A673 (cell line): ENCODE data around the gene DAB2IP. TPM values are rescaled to one million over a fixed set of nuclear protein-coding genes. Genes with fewer than 3 reads are reported as not detected.

Experiments
- BruUV-seq: library from RNA; stranded (reverse); fragments of 400-500 nt; replicated peaks from 2 replicates; lab custom pipeline; 2021; lab: Mats Ljungman, UMichigan
- CTCF ChIA-PET: fragments of 300-600 bp; sonication (Branson Sonifier 250); formaldehyde crosslinking; loops from one replicate; lab custom pipeline; 2022; ENCODE audit warnings: antibody characterized with exemption; lab: Charles Lee
- POLR2A ChIA-PET: fragments of 300-600 bp; sonication (Branson Sonifier 250); formaldehyde crosslinking; loops from one replicate; lab custom pipeline; 2022; ENCODE audit warnings: antibody characterized with exemption; ENCODE audit not compliant: low non-redundant PET; lab: Charles Lee
- DNase-seq: peaks from one replicate; pipeline ENCODE4 v3.0.0-alpha.2; 2015; ENCODE audit warnings: low spot score
- H3K27ac ChIP-seq: fragments of 200-600 bp; sonication (generic); 2 replicates; pipeline ENCODE4 v1.5.1; 2016; ENCODE audit warnings: mixed run types, low read depth, mild to moderate bottlenecking, mixed read lengths, antibody characterized with exemption, low read length; ENCODE audit not compliant: poor library complexity, severe bottlenecking
- H3K27me3 ChIP-seq: fragments of 200-600 bp; sonication (generic); replicated peaks from 2 replicates; pipeline ENCODE4 v1.6.1; 2017; ENCODE audit warnings: mixed run types, low read depth, mild to moderate bottlenecking, mixed read lengths, antibody characterized with exemption, low read length; ENCODE audit not compliant: insufficient read depth, poor library complexity
- H3K36me3 ChIP-seq: fragments of 200-600 bp; sonication (generic); 2 replicates; pipeline ENCODE4 v1.6.1; 2016; ENCODE audit warnings: mixed run types, mild to moderate bottlenecking, mixed read lengths, antibody characterized with exemption, low read length; ENCODE audit not compliant: insufficient read depth, poor library complexity, severe bottlenecking
- H3K4me1 ChIP-seq: fragments of 200-600 bp; sonication (generic); 2 replicates; pipeline ENCODE4 v1.6.1; 2017; ENCODE audit warnings: mixed run types, mild to moderate bottlenecking, mixed read lengths, antibody characterized with exemption, low read length; ENCODE audit not compliant: insufficient read depth, poor library complexity, severe bottlenecking
- H3K4me3 ChIP-seq: fragments of 200-600 bp; sonication (generic); 2 replicates; pipeline ENCODE4 v1.5.1; 2016; ENCODE audit warnings: low read depth, mixed run types, mild to moderate bottlenecking, mixed read lengths, low read length; ENCODE audit not compliant: poor library complexity, severe bottlenecking
- H3K9me3 ChIP-seq: fragments of 200-600 bp; sonication (generic); 2 replicates; pipeline ENCODE4 v1.6.1; 2016; ENCODE audit warnings: mixed run types, low read depth, mild to moderate bottlenecking, mixed read lengths, antibody characterized with exemption, low read length; ENCODE audit not compliant: poor library complexity, severe bottlenecking
- EZH2 ChIP-seq: fragments of 200-600 bp; sonication (generic); IDR thresholded peaks from 2 replicates; pipeline ENCODE4 v1.6.1; 2017; ENCODE audit warnings: borderline replicate concordance, low read depth, mild to moderate bottlenecking, mixed read lengths, antibody characterized with exemption, low read length; ENCODE audit not compliant: poor library complexity, severe bottlenecking
- intact Hi-C: fragments of 100-400 bp; cut with micrococcal nuclease; formaldehyde crosslinking; loops from one replicate; pipeline ENCODE4 v1.10.0; 2022; ENCODE audit not compliant: unreplicated experiment
- total RNA-seq: library from RNA; stranded (reverse); gene quantifications from 2 replicates; pipeline ENCODE4 v1.2.3, GENCODE V29; 2021
- TF ChIP-seq, protein P1 (sequence below): fragments of 300-800, 200-600 bp; sonication (generic); conservative IDR thresholded peaks from 2 replicates; pipeline ENCODE4 v1.5.1; 2017; ENCODE audit warnings: low read depth, mild to moderate bottlenecking, antibody characterized with exemption, low read length, moderate library complexity, mixed read lengths

The DAB2IP gene
- total RNA-seq, 1 experiment from 2014 or later = 34.5 TPM

- H3K9me3 ChIP-seq = no peaks in the 10 kb centered on the region
- no TSS peak for BruUV-seq
- no peak for DNase-seq
- H3K4me3 ChIP-seq = no peak overlapping the region
- ChIA-PET CTCF (no interaction called here), POLR2A (no interaction called here)
- H3K36me3 ChIP-seq = no peaks in the 10 kb centered on the region
- no peak overlapping the region for H3K27ac ChIP-seq
- intact Hi-C loops = no loop called here
- no peaks in the 10 kb centered on the region for H3K27me3 ChIP-seq
- no peak for TF ChIP-seq EZH2
- TF ChIP-seq, protein P1, sequence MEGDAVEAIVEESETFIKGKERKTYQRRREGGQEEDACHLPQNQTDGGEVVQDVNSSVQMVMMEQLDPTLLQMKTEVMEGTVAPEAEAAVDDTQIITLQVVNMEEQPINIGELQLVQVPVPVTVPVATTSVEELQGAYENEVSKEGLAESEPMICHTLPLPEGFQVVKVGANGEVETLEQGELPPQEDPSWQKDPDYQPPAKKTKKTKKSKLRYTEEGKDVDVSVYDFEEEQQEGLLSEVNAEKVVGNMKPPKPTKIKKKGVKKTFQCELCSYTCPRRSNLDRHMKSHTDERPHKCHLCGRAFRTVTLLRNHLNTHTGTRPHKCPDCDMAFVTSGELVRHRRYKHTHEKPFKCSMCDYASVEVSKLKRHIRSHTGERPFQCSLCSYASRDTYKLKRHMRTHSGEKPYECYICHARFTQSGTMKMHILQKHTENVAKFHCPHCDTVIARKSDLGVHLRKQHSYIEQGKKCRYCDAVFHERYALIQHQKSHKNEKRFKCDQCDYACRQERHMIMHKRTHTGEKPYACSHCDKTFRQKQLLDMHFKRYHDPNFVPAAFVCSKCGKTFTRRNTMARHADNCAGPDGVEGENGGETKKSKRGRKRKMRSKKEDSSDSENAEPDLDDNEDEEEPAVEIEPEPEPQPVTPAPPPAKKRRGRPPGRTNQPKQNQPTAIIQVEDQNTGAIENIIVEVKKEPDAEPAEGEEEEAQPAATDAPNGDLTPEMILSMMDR = no peak
- no peaks in the 10 kb centered on the region for H3K4me1 ChIP-seq
These were observed 60.4 kb downstream of the DAB2IP start for GRCh38 chr9:121711797-121712196.

DNA sequence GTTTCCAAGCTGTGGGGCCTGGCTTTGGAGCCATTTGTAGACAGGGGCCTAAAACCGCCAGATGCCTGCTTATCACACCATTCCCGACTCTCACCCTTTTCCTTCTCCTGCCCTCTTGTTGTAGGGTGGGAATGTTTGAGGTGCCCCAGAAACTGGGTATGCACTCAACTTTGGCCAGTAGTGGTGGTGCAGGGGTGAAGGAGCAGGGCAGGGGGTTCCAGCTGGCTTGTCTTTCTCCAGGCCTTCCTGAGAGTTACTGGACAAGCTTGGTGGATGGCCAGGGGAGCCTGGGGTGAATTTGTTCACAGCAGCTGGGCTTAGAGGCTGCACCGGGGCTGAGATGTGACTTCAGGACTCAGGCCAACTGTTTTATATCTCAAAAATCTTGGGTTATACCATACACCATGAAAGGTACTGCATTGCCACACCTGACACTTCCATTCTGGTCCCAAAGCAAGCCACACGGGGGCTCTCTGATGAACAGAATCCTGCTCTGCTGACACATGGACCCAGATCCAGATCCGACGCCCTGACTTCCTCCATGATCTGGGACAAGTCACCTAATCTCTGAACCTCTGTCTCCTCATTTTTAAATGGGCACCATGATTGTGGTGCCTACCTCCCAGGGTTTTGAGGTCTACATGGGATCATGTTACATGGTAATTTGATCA is 62.1 kb downstream of the DAB2IP start:
- no peaks in the 10 kb centered on the region for H3K27me3 ChIP-seq
- TF ChIP-seq, protein P1 = no peak
- TF ChIP-seq EZH2 = no peak
- no TSS peak for BruUV-seq
- intact Hi-C loops = no loop called here
- CTCF ChIA-PET = interaction anchor here (0.9 kb wide), 1 partner anchor 21 kb away, joined by 3 read pairs; no protein-coding TSS in a partner anchor
- H3K9me3 ChIP-seq = no peaks in the 10 kb centered on the region
- H3K36me3 ChIP-seq = no peaks in the 10 kb centered on the region
- POLR2A ChIA-PET = no interaction called here
- DNase-seq = no peak
- H3K27ac ChIP-seq = no peak overlapping the region
- H3K4me1 ChIP-seq = no peaks in the 10 kb centered on the region
- H3K4me3 ChIP-seq = no peak overlapping the region

DNA sequence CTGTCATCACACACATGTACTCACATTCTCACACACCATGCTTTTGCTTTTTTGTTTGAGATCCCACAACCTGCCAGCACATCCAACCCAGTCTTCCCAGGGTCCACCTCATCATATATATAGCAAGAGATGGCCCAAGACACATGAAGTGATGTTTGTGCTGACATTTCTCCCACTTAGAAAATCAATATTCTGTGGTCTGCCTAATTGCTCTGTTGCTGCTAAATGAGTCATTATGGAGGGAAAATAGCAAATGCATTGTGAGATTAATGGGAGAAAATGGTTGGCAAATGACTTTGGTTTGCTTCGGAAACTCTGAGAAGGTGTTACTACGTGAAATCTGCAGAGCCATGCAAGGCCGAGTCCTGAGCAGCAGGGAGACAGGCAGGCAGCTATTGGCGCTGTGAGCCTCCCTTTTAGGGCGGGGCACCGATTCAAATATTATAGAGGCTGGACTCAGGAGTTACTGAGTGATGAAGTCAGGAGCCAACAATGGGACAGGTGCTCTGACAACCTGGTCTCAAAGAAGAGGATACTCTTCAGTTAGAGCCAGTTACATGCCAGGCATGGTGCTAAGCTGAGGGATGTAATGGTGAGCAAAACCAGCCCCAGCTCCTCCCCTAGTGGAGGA is 62.8 kb downstream of the DAB2IP start:
- CTCF ChIA-PET = interaction anchor here (0.9 kb wide), 1 partner anchor 21 kb away, joined by 3 read pairs; no protein-coding TSS in a partner anchor
- H3K36me3 ChIP-seq = no peaks in the 10 kb centered on the region
- POLR2A ChIA-PET = no interaction called here
- no peaks in the 10 kb centered on the region for H3K4me1 ChIP-seq
- TF ChIP-seq EZH2 = no peak
- TF ChIP-seq, protein P1 = no peak
- BruUV-seq = no TSS peak
- no peaks in the 10 kb centered on the region for H3K27me3 ChIP-seq
- intact Hi-C loops = no loop called here
- H3K4me3 ChIP-seq = no peak overlapping the region
- H3K9me3 ChIP-seq = no peaks in the 10 kb centered on the region
- no peak overlapping the region for H3K27ac ChIP-seq
- no peak for DNase-seq
